Hepatocyte (in vitro differentiated cells): ENCODE data around the gene NYAP2.

Source experiments
- CTCF ChIP-seq: fragments of 200-600 bp; sonication (generic); IDR thresholded peaks from 2 replicates; pipeline ENCODE4 v1.5.1; 2016; ENCODE audit warnings: antibody characterized with exemption, mild to moderate bottlenecking; ENCODE audit not compliant: poor library complexity
- EZH2 ChIP-seq: fragments of 200-600 bp; sonication (generic); IDR thresholded peaks from 2 replicates; pipeline ENCODE4 v1.6.1; 2016; ENCODE audit warnings: antibody characterized with exemption, mild to moderate bottlenecking, borderline replicate concordance
- EZH2phosphoT487 ChIP-seq: fragments of 200-600 bp; sonication (generic); IDR thresholded peaks from one replicate; pipeline ENCODE4 v1.6.1; 2018; ENCODE audit warnings: antibody characterized with exemption, mild to moderate bottlenecking, low read depth, moderate library complexity; ENCODE audit not compliant: unreplicated experiment, severe bottlenecking

GRCh38 chr2:225637259-225637658 lies 237.7 kb downstream of the NYAP2 start:
- no peak for TF ChIP-seq CTCF
- TF ChIP-seq EZH2phosphoT487: no peak
- TF ChIP-seq EZH2: no peak
